Heart left ventricle (tissue), 16 donors: ENCODE data around the gene DYSF. TPM values are rescaled to one million over a fixed set of nuclear protein-coding genes. Genes with fewer than 3 reads are reported as not detected.

Experiments
- ATAC-seq, 4 donors: fragments of 200-7000 bp; cut with Tn5 transposase; one replicate each; pipeline ENCODE4 v1.9.1; 2020 to 2022; ENCODE audit warnings: moderate library complexity in 4 of 4, mild to moderate bottlenecking in 3 of 4, moderate number of reproducible peaks in 1 of 4
- DNase-seq, 5 donors: peaks; one replicate each; pipeline ENCODE4 v3.0.0-alpha.2; 2020
- H3K27ac ChIP-seq, 12 donors: fragments of 200-600 bp; sonication (generic) in 4 of 12; one replicate each; pipeline versions ENCODE4 v1.5.0 to v1.8.0; 2016 to 2022; ENCODE audit warnings: mild to moderate bottlenecking in 2 of 12
- H3K27me3 ChIP-seq, 9 donors: fragments of 200-600 bp; sonication (generic) in 2 of 9; one replicate each; pipeline versions ENCODE4 v1.5.1 to v1.8.0; 2016 to 2022; ENCODE audit warnings: mild to moderate bottlenecking in 3 of 9
- H3K36me3 ChIP-seq, 9 donors: fragments of 200-600 bp; sonication (generic) in 2 of 9; one replicate each; pipeline versions ENCODE4 v1.5.0 to v1.8.0; 2018 to 2022; ENCODE audit warnings: mild to moderate bottlenecking in 2 of 9
- H3K4me1 ChIP-seq, 12 donors: fragments of 200-600 bp; sonication (generic) in 4 of 12; one replicate each; pipeline versions ENCODE4 v1.5.0 to v1.8.0; 2016 to 2022; ENCODE audit warnings: mild to moderate bottlenecking in 3 of 12
- H3K4me3 ChIP-seq, 12 donors: fragments of 200-600 bp; sonication (generic) in 4 of 12; one replicate each; pipeline versions ENCODE4 v1.5.0 to v1.8.0; 2017 to 2022; ENCODE audit warnings: mild to moderate bottlenecking in 9 of 12, moderate library complexity in 4 of 12
- H3K9me3 ChIP-seq, 12 donors: fragments of 200-600 bp; sonication (generic) in 4 of 12; one replicate each; pipeline versions ENCODE4 v1.5.0 to v1.8.0; 2016 to 2022; ENCODE audit warnings: mild to moderate bottlenecking in 1 of 12
- POLR2A ChIP-seq, 2 donors: fragments of 450-650 bp; IDR thresholded peaks; one replicate each; pipeline ENCODE4 v1.6.1; 2017; ENCODE audit warnings: antibody characterized with exemption in 2 of 2, mild to moderate bottlenecking in 2 of 2, moderate library complexity in 2 of 2
- WGBS, 4 donors: extraction: QIAGEN DNeasy Blood & Tissue Kit in 2 of 4; methylation state at CpG; one replicate each; pipeline versions ENCODE4 v1.1.5 to v1.1.7; 2013 to 2018; 5-methylcytosine and 5-hydroxymethylcytosine counted together
- intact Hi-C, 10 donors: fragments of 100-400 bp; cut with DNase I; formaldehyde crosslinking; loops; one replicate each; pipeline versions ENCODE4 v1.11.1 to v1.14.2; 2022
- polyA plus RNA-seq, 2 donors: library from polyadenylated mRNA; stranded (reverse); fragments of 200-250 nt; gene quantifications; one replicate each; pipeline ENCODE4 v1.2.3, GENCODE V29; 2013
- total RNA-seq, 9 donors: library from RNA; depleted of rRNA in 2 of 9; stranded (reverse); fragments of >200 nt in 2 of 9; fragmentation: NEBNext Ultra II Directional in 3 of 9; extraction: Animal tissue kit (Norgen Biotek cat#: 25700) in 3 of 9; gene quantifications; one replicate each; pipeline versions ENCODE4 v1.1.0 to v1.2.4, GENCODE V29; 2016 to 2023
- TF ChIP-seq, protein P1 (sequence below), 12 donors: fragments of 200-600 bp; sonication (generic) in 4 of 12; IDR thresholded peaks; one replicate each; pipeline versions ENCODE4 v1.5.0 to v1.8.0; 2018 to 2022; ENCODE audit warnings: antibody characterized with exemption in 12 of 12, mild to moderate bottlenecking in 5 of 12
- donor health status: ischemic (EF 13 %, LVEDD 7.1; RV severe dilation, severe dysfunction).
- donor health status: healthy with polysubstance abuse.
- donor health status: DM: no; HTN: yes; CAD: no.
- donor health status: DM: no; HTN: no; CAD: no.
- donor health status: ischemic (EF 25% LVEDD 6.9; RV normal size, moderate dysfunction).
- donor health status: ischemic (EF 25% LVEDD 5.7; RV mildly dilated, moderate dysfunction).
- donor health status: healthy.
- donor health status: DM: yes; HTN: yes; CAD: no.
- donor health status: ischemic (EF 35%, LVEDD 5.7; RV mildly dilated, moderate dysfunction).
- donor health status: nonischemic (EF 11% LVEDD 7.7; RV severe dilation, severe dysfunction).
- donor health status: DM: yes; HTN: yes; CAD: no.
- donor health status: PGD.
- donor health status: ischemic (EF 29% LVEDD 5.4; RV normal size, mild dysfunction).
- donor health status: nonischemic (EF 23%, LVEDD 6.1; RV moderate dilation, normal function).

DYSF gene
- total and polyA plus RNA-seq, 11 donors = 25.5 to 99.9 (median 78.6) TPM

DNA sequence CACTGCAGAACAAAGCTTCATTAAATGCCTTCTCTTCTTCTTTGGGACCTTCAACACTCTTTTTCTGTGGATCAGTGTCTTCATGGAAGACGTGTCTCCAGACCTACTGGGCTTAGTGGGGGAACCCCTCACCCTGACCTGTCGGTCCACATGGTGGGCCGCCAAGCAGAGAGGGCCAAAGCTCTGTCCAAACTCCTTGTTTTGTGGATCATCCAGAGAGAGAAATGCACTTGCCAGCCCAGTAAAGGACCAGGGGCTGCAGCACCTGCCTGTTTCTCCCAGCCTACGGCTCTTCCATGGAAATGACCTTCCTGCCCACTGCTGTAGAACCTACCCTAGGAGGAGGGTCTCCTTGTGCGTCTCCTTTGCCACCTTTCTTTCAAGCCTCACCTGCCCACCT lies 25.9 kb downstream of the DYSF start:
- Histone ChIP-seq H3K4me1 (peaks cover 0 to 44% (median 18%) of the 10 kb centered on the region in 12 donors), H3K4me3 (no peak overlapping the region), H3K27me3 (no peaks in the 10 kb centered on the region), H3K9me3 (no peaks in the 10 kb centered on the region), H3K27ac (no peak overlapping the region), H3K36me3 (peaks cover 0 to 23% (median 19%) of the 10 kb centered on the region in 9 donors)
- DNase-seq (no peak), ATAC-seq (no peak)
- intact Hi-C loops = no loop called here
- TF ChIP-seq, protein P1, sequence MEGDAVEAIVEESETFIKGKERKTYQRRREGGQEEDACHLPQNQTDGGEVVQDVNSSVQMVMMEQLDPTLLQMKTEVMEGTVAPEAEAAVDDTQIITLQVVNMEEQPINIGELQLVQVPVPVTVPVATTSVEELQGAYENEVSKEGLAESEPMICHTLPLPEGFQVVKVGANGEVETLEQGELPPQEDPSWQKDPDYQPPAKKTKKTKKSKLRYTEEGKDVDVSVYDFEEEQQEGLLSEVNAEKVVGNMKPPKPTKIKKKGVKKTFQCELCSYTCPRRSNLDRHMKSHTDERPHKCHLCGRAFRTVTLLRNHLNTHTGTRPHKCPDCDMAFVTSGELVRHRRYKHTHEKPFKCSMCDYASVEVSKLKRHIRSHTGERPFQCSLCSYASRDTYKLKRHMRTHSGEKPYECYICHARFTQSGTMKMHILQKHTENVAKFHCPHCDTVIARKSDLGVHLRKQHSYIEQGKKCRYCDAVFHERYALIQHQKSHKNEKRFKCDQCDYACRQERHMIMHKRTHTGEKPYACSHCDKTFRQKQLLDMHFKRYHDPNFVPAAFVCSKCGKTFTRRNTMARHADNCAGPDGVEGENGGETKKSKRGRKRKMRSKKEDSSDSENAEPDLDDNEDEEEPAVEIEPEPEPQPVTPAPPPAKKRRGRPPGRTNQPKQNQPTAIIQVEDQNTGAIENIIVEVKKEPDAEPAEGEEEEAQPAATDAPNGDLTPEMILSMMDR (IDR thresholded peaks at IDR 0.05) = no peak
- TF ChIP-seq POLR2A (IDR thresholded peaks at IDR 0.05) = no peak
- WGBS, 4 donors = 91 to 95% (median 94%) methylated on average over 5 of the region's 5 CpGs

DNA sequence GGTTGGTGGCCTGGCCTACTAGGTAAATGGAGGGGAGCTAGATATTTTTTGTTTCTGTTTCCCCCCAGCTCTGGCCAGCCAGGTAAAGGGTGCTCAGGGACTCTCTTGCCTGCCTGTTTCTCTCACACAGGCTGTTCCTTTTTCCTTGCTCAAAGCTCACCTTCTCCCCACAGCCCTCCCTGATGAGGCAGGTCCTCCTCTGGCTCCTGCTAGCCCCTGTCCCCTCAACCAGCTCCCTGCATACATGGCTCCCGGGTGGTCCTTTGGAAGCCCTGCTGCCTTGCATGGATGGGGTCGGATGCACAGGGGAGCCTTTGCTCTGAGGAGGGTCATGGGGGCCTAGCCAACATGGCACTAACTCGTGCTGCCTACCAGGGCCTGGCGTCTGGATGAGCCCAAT lies 27.8 kb downstream of the DYSF start:
- TF ChIP-seq, protein P1 (IDR thresholded peaks at IDR 0.05) = no peak
- TF ChIP-seq POLR2A (IDR thresholded peaks at IDR 0.05) = no peak
- H3K27me3 ChIP-seq = no peaks in the 10 kb centered on the region
- no peaks in the 10 kb centered on the region for H3K9me3 ChIP-seq
- WGBS, 4 donors = 93 to 100% (median 98%) methylated on average over 1 to 4 of the region's 4 CpGs
- no peak overlapping the region for H3K27ac ChIP-seq
- intact Hi-C loops = no loop called here
- peaks cover 0 to 28% (median 8%) of the 10 kb centered on the region in 12 donors for H3K4me1 ChIP-seq
- no peak for DNase-seq
- H3K4me3 ChIP-seq = no peak overlapping the region
- no peak for ATAC-seq
- H3K36me3 ChIP-seq = peaks cover 0 to 36% (median 22%) of the 10 kb centered on the region in 9 donors

DNA sequence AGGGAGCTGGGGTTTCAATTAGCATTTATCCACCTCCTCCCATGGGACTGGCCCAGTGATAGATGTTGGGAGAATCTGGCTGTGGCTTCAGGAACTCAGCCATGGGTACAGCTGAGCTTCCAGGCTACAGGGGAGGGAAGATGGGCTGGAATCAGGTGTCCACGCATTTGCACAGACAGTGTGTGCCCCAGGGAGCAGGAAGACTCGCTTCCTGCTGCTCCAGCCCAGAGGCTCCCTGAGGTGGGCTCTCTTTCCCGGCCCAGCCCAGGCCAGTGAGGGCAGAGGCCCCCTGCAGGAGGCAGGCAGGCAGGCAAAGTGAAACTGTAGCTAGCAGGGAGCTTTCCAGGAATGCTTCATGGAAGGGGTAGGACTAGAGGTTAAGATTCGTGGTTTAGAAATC lies 28.7 kb downstream of the DYSF start:
- Histone ChIP-seq H3K9me3 (no peaks in the 10 kb centered on the region), H3K4me1 (peaks cover 0 to 21% (median 6%) of the 10 kb centered on the region in 12 donors), H3K4me3 (no peak overlapping the region), H3K27ac (no peak overlapping the region), H3K27me3 (no peaks in the 10 kb centered on the region), H3K36me3 (peaks cover 0 to 36% (median 22%) of the 10 kb centered on the region in 9 donors)
- ATAC-seq (no peak), DNase-seq (no peak)
- TF ChIP-seq, protein P1 (IDR thresholded peaks at IDR 0.05) = no peak
- TF ChIP-seq POLR2A (IDR thresholded peaks at IDR 0.05) = no peak
- 63 to 88% (median 68%) methylated on average over 1 to 4 of the region's 4 CpGs for WGBS, 4 donors
- intact Hi-C loops = no loop called here

DNA sequence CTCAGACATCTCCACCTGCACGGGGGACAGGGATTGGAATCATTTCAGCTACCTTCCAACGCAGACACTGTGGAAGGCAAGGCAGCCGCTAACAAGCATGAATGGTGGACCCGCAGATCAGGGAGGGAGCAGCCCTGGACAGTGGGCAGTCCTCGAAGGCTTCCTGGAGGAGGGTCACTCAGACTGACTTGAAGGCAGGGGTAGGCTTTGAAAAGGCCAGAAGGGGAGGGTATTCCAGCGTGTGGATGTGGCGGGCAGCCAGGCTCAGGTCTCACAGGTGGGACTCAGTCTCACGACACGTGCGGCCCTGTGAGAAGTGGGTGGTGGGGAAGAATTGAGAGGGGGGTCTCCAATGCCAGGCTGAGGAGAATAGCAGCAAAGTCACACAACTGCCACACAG lies 29.9 kb downstream of the DYSF start:
- no peak overlapping the region for H3K4me3 ChIP-seq
- peaks cover 0 to 37% (median 22%) of the 10 kb centered on the region in 9 donors for H3K36me3 ChIP-seq
- no peaks in the 10 kb centered on the region for H3K9me3 ChIP-seq
- no peak overlapping the region for H3K27ac ChIP-seq
- WGBS, 4 donors = 87 to 96% (median 94%) methylated on average over 10 of the region's 10 CpGs
- no peak for TF ChIP-seq POLR2A (IDR thresholded peaks at IDR 0.05)
- TF ChIP-seq, protein P1 (IDR thresholded peaks at IDR 0.05) = no peak
- no peak for DNase-seq
- H3K4me1 ChIP-seq = peaks cover 0 to 15% (median 3%) of the 10 kb centered on the region in 12 donors
- ATAC-seq = peak in 1 of 4 donors; percentile 12
- intact Hi-C loops = no loop called here
- H3K27me3 ChIP-seq = no peaks in the 10 kb centered on the region
